HEK293 (cell line): Measurements from ENCODE around the gene GJD4.

Experiments
- CTCF ChIA-PET: fragments of 350-600 bp; formaldehyde crosslinking; extraction: SDS; loops from one replicate; lab custom pipeline; 2021; ENCODE audit warnings: antibody characterized with exemption; lab: Yijun Ruan, JAX
- POLR2A ChIA-PET: fragments of 300-600 bp; formaldehyde crosslinking; extraction: SDS; loops from one replicate; lab custom pipeline; 2020; ENCODE audit warnings: antibody characterized with exemption, inconsistent platforms; lab: Yijun Ruan, JAX
- H3K27ac ChIP-seq: fragments of 200-500 bp; sonication (Bioruptor generic); 2 replicates; pipeline ENCODE4 v1.5.1; 2014; ENCODE audit warnings: low read depth, low read length, control low read depth, inconsistent platforms; ENCODE audit errors: extremely low read depth
- H3K36me3 ChIP-seq, 2 experiments: fragments of 200-500 bp in 1 of 2; sonication (Bioruptor generic) in 1 of 2; 1 replicate in 1 of 2; 2 replicates in 1 of 2; pipeline ENCODE4 v1.5.1; 2014 to 2017; ENCODE audit warnings: inconsistent platforms in 2 of 2, low read length in 2 of 2; ENCODE audit not compliant: control insufficient read depth in 2 of 2, insufficient read depth in 1 of 2
- H3K4me1 ChIP-seq: fragments of 200-500 bp; sonication (Bioruptor generic); 2 replicates; pipeline ENCODE4 v1.5.1; 2014; ENCODE audit warnings: mild to moderate bottlenecking, low read length, inconsistent platforms; ENCODE audit not compliant: control insufficient read depth, insufficient read depth
- H3K4me3 ChIP-seq: 2 replicates; pipeline ENCODE4 v1.5.1; 2011; ENCODE audit warnings: low read depth, mild to moderate bottlenecking, control low read depth, low read length, moderate library complexity
- H3K9me3 ChIP-seq: fragments of 200-500 bp; sonication (Bioruptor generic); 2 replicates; pipeline ENCODE4 v1.5.1; 2014; ENCODE audit warnings: low read depth, low read length, inconsistent platforms; ENCODE audit not compliant: control insufficient read depth, insufficient read depth
- AEBP2 ChIP-seq: fragments of 450-650 bp; formaldehyde crosslinking; IDR thresholded peaks from 2 replicates; pipeline ENCODE4 v1.5.1; 2016; ENCODE audit warnings: missing biosample characterization, missing genetic modification characterization, borderline replicate concordance
- KLF10 ChIP-seq: fragments of 450-650 bp; IDR thresholded peaks from 2 replicates; pipeline ENCODE4 v1.5.1; 2018; ENCODE audit warnings: missing biosample characterization, mild to moderate bottlenecking, missing genetic modification characterization
- TCF7L2 ChIP-seq: IDR thresholded peaks from 2 replicates; pipeline ENCODE4 v1.6.1; 2011; ENCODE audit warnings: low read depth, mild to moderate bottlenecking, inconsistent platforms, low read length, moderate library complexity, borderline replicate concordance
- TRIM28 ChIP-seq: IDR thresholded peaks from 2 replicates; pipeline ENCODE4 v1.6.1; 2011; ENCODE audit warnings: low read length, control low read depth, borderline replicate concordance
- ZBTB1 ChIP-seq: fragments of 450-650 bp; formaldehyde crosslinking; IDR thresholded peaks from 2 replicates; pipeline ENCODE4 v1.5.1; 2016; ENCODE audit warnings: missing biosample characterization, missing genetic modification characterization
- ZBTB11 ChIP-seq: fragments of 450-650 bp; formaldehyde crosslinking; conservative IDR thresholded peaks from 2 replicates; pipeline ENCODE4 v1.5.1; 2016; ENCODE audit warnings: low read depth, missing biosample characterization, missing genetic modification characterization
- ZBTB20 ChIP-seq: fragments of 450-650 bp; formaldehyde crosslinking; IDR thresholded peaks from 2 replicates; pipeline ENCODE4 v1.5.1; 2016; ENCODE audit warnings: missing biosample characterization, missing genetic modification characterization
- ZBTB44 ChIP-seq: fragments of 450-650 bp; IDR thresholded peaks from 2 replicates; pipeline ENCODE4 v1.5.1; 2018; ENCODE audit warnings: missing biosample characterization, mild to moderate bottlenecking, missing genetic modification characterization
- ZNF155 ChIP-seq: fragments of 450-650 bp; formaldehyde crosslinking; IDR thresholded peaks from 2 replicates; pipeline ENCODE4 v1.5.1; 2016; ENCODE audit warnings: missing biosample characterization, missing genetic modification characterization
- ZNF169 ChIP-seq: fragments of 450-650 bp; formaldehyde crosslinking; IDR thresholded peaks from 2 replicates; pipeline ENCODE4 v1.5.1; 2016; ENCODE audit warnings: missing biosample characterization, missing genetic modification characterization
- ZNF248 ChIP-seq: fragments of 450-650 bp; formaldehyde crosslinking; IDR thresholded peaks from 2 replicates; pipeline ENCODE4 v1.5.1; 2017; ENCODE audit warnings: missing biosample characterization, missing genetic modification characterization
- ZNF280C ChIP-seq: fragments of 450-650 bp; formaldehyde crosslinking; IDR thresholded peaks from 2 replicates; pipeline ENCODE4 v1.5.1; 2016; ENCODE audit warnings: missing biosample characterization, missing genetic modification characterization
- ZNF292 ChIP-seq: fragments of 450-650 bp; formaldehyde crosslinking; IDR thresholded peaks from 2 replicates; pipeline ENCODE4 v1.5.1; 2016; ENCODE audit warnings: low read depth, missing biosample characterization, missing genetic modification characterization, borderline replicate concordance
- ZNF37A ChIP-seq: fragments of 450-650 bp; IDR thresholded peaks from 2 replicates; pipeline ENCODE4 v1.5.1; 2018; ENCODE audit warnings: missing biosample characterization, missing genetic modification characterization
- ZNF391 ChIP-seq: fragments of 450-650 bp; formaldehyde crosslinking; IDR thresholded peaks from 2 replicates; pipeline ENCODE4 v1.5.1; 2016; ENCODE audit warnings: low read depth, missing biosample characterization, missing genetic modification characterization, borderline replicate concordance
- ZNF394 ChIP-seq: fragments of 450-650 bp; formaldehyde crosslinking; IDR thresholded peaks from 2 replicates; pipeline ENCODE4 v1.5.1; 2016; ENCODE audit warnings: missing biosample characterization, missing genetic modification characterization, mild to moderate bottlenecking, moderate library complexity, borderline replicate concordance
- ZNF416 ChIP-seq: fragments of 450-650 bp; formaldehyde crosslinking; IDR thresholded peaks from 2 replicates; pipeline ENCODE4 v1.5.1; 2016; ENCODE audit warnings: missing biosample characterization, missing genetic modification characterization
- ZNF426 ChIP-seq: fragments of 450-650 bp; formaldehyde crosslinking; IDR thresholded peaks from 2 replicates; pipeline ENCODE4 v1.5.1; 2017; ENCODE audit warnings: missing biosample characterization, missing genetic modification characterization, mild to moderate bottlenecking, inconsistent platforms, moderate library complexity
- ZNF544 ChIP-seq: fragments of 450-650 bp; formaldehyde crosslinking; IDR thresholded peaks from 2 replicates; pipeline ENCODE4 v1.5.0; 2017; ENCODE audit warnings: missing biosample characterization, missing genetic modification characterization
- ZNF548 ChIP-seq: fragments of 450-650 bp; formaldehyde crosslinking; IDR thresholded peaks from 2 replicates; pipeline ENCODE4 v1.5.1; 2016; ENCODE audit warnings: missing biosample characterization, missing genetic modification characterization
- ZNF621 ChIP-seq: fragments of 450-650 bp; formaldehyde crosslinking; IDR thresholded peaks from 2 replicates; pipeline ENCODE4 v1.5.1; 2017; ENCODE audit warnings: missing biosample characterization, missing genetic modification characterization
- ZNF629 ChIP-seq: fragments of 450-650 bp; formaldehyde crosslinking; IDR thresholded peaks from 2 replicates; pipeline ENCODE4 v1.5.1; 2017; ENCODE audit warnings: missing biosample characterization, missing genetic modification characterization
- ZNF658 ChIP-seq: fragments of 450-650 bp; formaldehyde crosslinking; IDR thresholded peaks from 2 replicates; pipeline ENCODE4; 2016; ENCODE audit warnings: missing biosample characterization, missing genetic modification characterization
- ZNF677 ChIP-seq: fragments of 450-650 bp; IDR thresholded peaks from 2 replicates; pipeline ENCODE4 v1.5.0; 2018; ENCODE audit warnings: missing biosample characterization, mild to moderate bottlenecking, missing genetic modification characterization, moderate library complexity
- ZSCAN4 ChIP-seq: fragments of 450-650 bp; formaldehyde crosslinking; IDR thresholded peaks from 2 replicates; pipeline ENCODE4 v1.5.1; 2017; ENCODE audit warnings: missing biosample characterization, missing genetic modification characterization

The GJD4 gene

GRCh38 chr10:35569111-35569707 is 35.9 kb upstream of the GJD4 start:
- ChIA-PET CTCF (no interaction called here), POLR2A (no interaction called here)
- TF ChIP-seq ZNF544 (tag by site-specific recombination) (no peak), ZNF416 (no peak), ZNF621 (tag by site-specific recombination) (no peak), TCF7L2 (no peak), ZNF658 (tag by site-specific recombination) (no peak), ZNF426 (tag by site-specific recombination) (no peak), ZSCAN4 (tag by site-specific recombination) (no peak), KLF10 (tag by site-specific recombination) (no peak), ZNF280C (tag by site-specific recombination) (no peak)
- H3K36me3 ChIP-seq = peaks cover 0 to 31% of the 10 kb centered on the region in 2 experiments; a peak in 2 of 3 replicates
- H3K4me1 ChIP-seq = no peaks in the 10 kb centered on the region
- H3K4me3 ChIP-seq = no peak overlapping the region
- H3K27ac ChIP-seq = no peak overlapping the region
- H3K9me3 ChIP-seq = no peaks in the 10 kb centered on the region

GRCh38 chr10:35569836-35570235 is 35.3 kb upstream of the GJD4 start:
- H3K27ac ChIP-seq = no peak overlapping the region
- TF ChIP-seq ZNF292 (tag by site-specific recombination) (no peak), ZNF391 (tag by site-specific recombination) (no peak), ZNF629 (tag by site-specific recombination) (no peak), ZNF394 (no peak), ZBTB11 (tag by site-specific recombination) (no peak), ZNF621 (tag by site-specific recombination) (no peak), ZNF169 (tag by site-specific recombination) (no peak), AEBP2 (no peak), ZNF677 (no peak), ZBTB20 (tag by site-specific recombination) (no peak), ZNF37A (tag by site-specific recombination) (no peak), ZNF248 (tag by site-specific recombination) (no peak), ZNF155 (tag by site-specific recombination) (no peak), ZBTB44 (no peak), ZBTB1 (tag by site-specific recombination) (no peak), TRIM28 (no peak), ZNF548 (tag by site-specific recombination) (no peak)
- TF ChIP-seq, all 188 proteins: peak for 0
- H3K4me3 ChIP-seq = no peak overlapping the region
- peaks cover 0 to 31% of the 10 kb centered on the region in 2 experiments; a peak in 2 of 3 replicates for H3K36me3 ChIP-seq
- no peaks in the 10 kb centered on the region for H3K9me3 ChIP-seq
- POLR2A ChIA-PET = no interaction called here
- H3K4me1 ChIP-seq = no peaks in the 10 kb centered on the region
- CTCF ChIA-PET = no interaction called here
